CD4-positive, alpha-beta memory T cell (primary cell): ENCODE results near the gene AKAIN1. TPM values are rescaled to one million over a fixed set of nuclear protein-coding genes. Genes with fewer than 3 reads are reported as not detected.

ENCODE experiments used
- CTCF ChIA-PET: fragments of 350-600 bp; sonication (Branson Sonifier 250); formaldehyde crosslinking; loops from one replicate; lab custom pipeline; 2021; ENCODE audit warnings: inconsistent platforms; ENCODE audit not compliant: partially characterized antibody; lab: Charles Lee
- POLR2A ChIA-PET: fragments of 350-600 bp; sonication (Branson Sonifier 250); formaldehyde crosslinking; loops from one replicate; lab custom pipeline; 2021; ENCODE audit not compliant: partially characterized antibody; lab: Charles Lee
- DNase-seq, 5 donors: peaks; one replicate each; pipeline versions ENCODE4 v3.0.0 to v3.0.0-alpha.2; 2020 to 2022; ENCODE audit warnings: mixed read lengths in 1 of 5
- H3K27ac ChIP-seq: one replicate; pipeline ENCODE4 v1.7.0; 2013; ENCODE audit warnings: low read depth, low read length
- H3K27me3 ChIP-seq: 2 replicates; pipeline ENCODE4 v1.7.0; 2013; ENCODE audit warnings: mild to moderate bottlenecking, low read length, moderate library complexity; ENCODE audit not compliant: insufficient read depth
- H3K36me3 ChIP-seq: 2 replicates; pipeline ENCODE4 v1.7.0; 2013; ENCODE audit warnings: mild to moderate bottlenecking, low read length, moderate library complexity; ENCODE audit not compliant: insufficient read depth
- H3K4me1 ChIP-seq: 2 replicates; pipeline ENCODE4 v1.7.0; 2013; ENCODE audit warnings: mild to moderate bottlenecking, low read length, moderate library complexity; ENCODE audit not compliant: insufficient read depth
- H3K4me3 ChIP-seq, 2 donors: one replicate each; pipeline ENCODE4 v1.7.0; 2013; ENCODE audit warnings: low read length in 2 of 2, mild to moderate bottlenecking in 1 of 2
- H3K9me3 ChIP-seq, 2 donors: one replicate each; pipeline ENCODE4 v1.7.0; 2013; ENCODE audit warnings: low read length in 2 of 2, control low read depth in 1 of 2; ENCODE audit not compliant: control insufficient read depth in 1 of 2
- H3K27ac Mint-ChIP-seq, 7 donors: one replicate each; pipeline ENCODE4 v1.8.0; 2020 to 2021; ENCODE audit warnings: mixed read lengths in 7 of 7, mild to moderate bottlenecking in 6 of 7, inconsistent platforms in 3 of 7, moderate library complexity in 3 of 7
- H3K27me3 Mint-ChIP-seq, 2 donors: one replicate each; pipeline ENCODE4 v1.8.0; 2020 to 2021; ENCODE audit warnings: mixed read lengths in 2 of 2
- H3K36me3 Mint-ChIP-seq, 2 donors: one replicate each; pipeline ENCODE4 v1.8.0; 2020 to 2021; ENCODE audit warnings: mixed read lengths in 2 of 2, inconsistent platforms in 1 of 2, mild to moderate bottlenecking in 1 of 2
- H3K4me1 Mint-ChIP-seq, 4 donors: one replicate each; pipeline ENCODE4 v1.8.0; 2020 to 2021; ENCODE audit warnings: mixed read lengths in 4 of 4, mild to moderate bottlenecking in 1 of 4
- H3K4me3 Mint-ChIP-seq, 8 donors: one replicate each; pipeline ENCODE4 v1.8.0; 2020 to 2021; ENCODE audit warnings: mixed read lengths in 8 of 8, mild to moderate bottlenecking in 7 of 8, moderate library complexity in 6 of 8, inconsistent platforms in 3 of 8
- H3K9me3 Mint-ChIP-seq, 8 donors: one replicate each; pipeline ENCODE4 v1.8.0; 2020 to 2021; ENCODE audit warnings: mixed read lengths in 8 of 8, mild to moderate bottlenecking in 5 of 8, inconsistent platforms in 3 of 8, moderate library complexity in 1 of 8
- intact Hi-C: fragments of 100-400 bp; cut with micrococcal nuclease; formaldehyde crosslinking; loops from one replicate; pipeline ENCODE4 v1.15.1; 2023
- polyA plus RNA-seq, 2 donors: library from polyadenylated mRNA; unstranded; fragments of 300-500 nt; fragmentation: Illumina TruSeq; gene quantifications; one replicate each; pipeline ENCODE4 v1.2.3, GENCODE V29; 2021
- total RNA-seq, 2 experiments: library from RNA; stranded (reverse); gene quantifications; one replicate each; pipeline ENCODE4 v1.2.3, GENCODE V29; 2021

Gene AKAIN1
- total and polyA plus RNA-seq, 4 experiments from 2014 or later, result not detected

GRCh38 chr18:5214583-5215351 lies 17.7 kb upstream of the AKAIN1 start:
- peaks cover 2 to 6% (median 4%) of the 10 kb centered on the region in 4 donors for H3K4me1 Mint-ChIP-seq
- peaks cover 0 to 3% (median 0%) of the 10 kb centered on the region in 8 donors for H3K9me3 Mint-ChIP-seq
- Histone ChIP-seq H3K27ac (no peak overlapping the region), H3K4me1 (no peaks in the 10 kb centered on the region), H3K4me3 (no peak overlapping the region), H3K27me3 (peaks cover 5% of the 10 kb centered on the region), H3K36me3 (no peaks in the 10 kb centered on the region), H3K9me3 (no peaks in the 10 kb centered on the region)
- H3K27me3 Mint-ChIP-seq, result peaks cover 8 to 16% of the 10 kb centered on the region in 2 donors
- ChIA-PET POLR2A (no interaction called here), CTCF (no interaction called here)
- no peak overlapping the region for H3K27ac Mint-ChIP-seq
- no peaks in the 10 kb centered on the region for H3K36me3 Mint-ChIP-seq
- no peak overlapping the region for H3K4me3 Mint-ChIP-seq
- DNase-seq, result no peak
- intact Hi-C loops, result no loop called here

GRCh38 chr18:5207471-5208150 lies 10.6 kb upstream of the AKAIN1 start:
- H3K27me3 Mint-ChIP-seq, result peaks cover 2 to 10% of the 10 kb centered on the region in 2 donors
- ChIA-PET POLR2A (no interaction called here), CTCF (no interaction called here)
- H3K27ac ChIP-seq, result no peak overlapping the region
- no peaks in the 10 kb centered on the region for H3K36me3 Mint-ChIP-seq
- no peaks in the 10 kb centered on the region for H3K4me1 Mint-ChIP-seq
- H3K36me3 ChIP-seq, result no peaks in the 10 kb centered on the region
- no peak overlapping the region for H3K4me3 ChIP-seq
- H3K4me3 Mint-ChIP-seq, result no peak overlapping the region
- DNase-seq, result no peak
- H3K27me3 ChIP-seq, result no peaks in the 10 kb centered on the region
- H3K27ac Mint-ChIP-seq, result no peak overlapping the region
- H3K9me3 Mint-ChIP-seq, result peaks cover 0 to 4% (median 0%) of the 10 kb centered on the region in 8 donors
- intact Hi-C loops, result no loop called here
- no peaks in the 10 kb centered on the region for H3K4me1 ChIP-seq
- H3K9me3 ChIP-seq, result no peaks in the 10 kb centered on the region

DNA sequence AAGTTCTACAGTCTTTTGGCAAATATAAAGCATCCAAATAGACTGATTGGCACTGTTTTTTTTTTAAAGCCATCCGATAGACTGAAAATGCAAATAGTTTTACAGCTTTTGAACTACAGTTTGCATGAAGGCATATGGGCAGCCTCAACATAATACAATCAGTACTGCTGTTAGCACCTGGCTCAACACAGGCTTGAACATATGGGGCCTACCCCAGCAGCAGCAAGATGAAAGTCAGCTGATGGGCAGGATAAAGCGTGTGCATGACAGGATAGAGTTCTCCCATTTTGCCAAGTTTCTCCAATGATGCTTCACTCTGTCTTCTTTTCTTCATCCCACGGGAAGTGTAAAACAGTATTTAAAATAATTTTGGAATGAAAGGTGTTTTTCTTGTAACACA lies 1.3 kb upstream of the AKAIN1 start:
- ChIA-PET CTCF (no interaction called here), POLR2A (no interaction called here)
- no peak for DNase-seq
- H3K27me3 ChIP-seq, result peaks cover 37% of the 10 kb centered on the region
- H3K27me3 Mint-ChIP-seq, result peaks cover 47 to 55% of the 10 kb centered on the region in 2 donors
- H3K4me3 Mint-ChIP-seq, result peak overlapping the region in 1 of 8 donors; percentile 3
- intact Hi-C loops, result no loop called here
- H3K9me3 ChIP-seq, result no peaks in the 10 kb centered on the region
- H3K27ac Mint-ChIP-seq, result no peak overlapping the region
- no peaks in the 10 kb centered on the region for H3K36me3 ChIP-seq
- H3K9me3 Mint-ChIP-seq, result peaks cover 0 to 13% (median 9%) of the 10 kb centered on the region in 8 donors
- no peak overlapping the region for H3K27ac ChIP-seq
- H3K4me3 ChIP-seq, result no peak overlapping the region
- H3K4me1 Mint-ChIP-seq, result peaks cover 0 to 10% (median 6%) of the 10 kb centered on the region in 4 donors
- no peaks in the 10 kb centered on the region for H3K36me3 Mint-ChIP-seq
- H3K4me1 ChIP-seq, result no peaks in the 10 kb centered on the region

DNA sequence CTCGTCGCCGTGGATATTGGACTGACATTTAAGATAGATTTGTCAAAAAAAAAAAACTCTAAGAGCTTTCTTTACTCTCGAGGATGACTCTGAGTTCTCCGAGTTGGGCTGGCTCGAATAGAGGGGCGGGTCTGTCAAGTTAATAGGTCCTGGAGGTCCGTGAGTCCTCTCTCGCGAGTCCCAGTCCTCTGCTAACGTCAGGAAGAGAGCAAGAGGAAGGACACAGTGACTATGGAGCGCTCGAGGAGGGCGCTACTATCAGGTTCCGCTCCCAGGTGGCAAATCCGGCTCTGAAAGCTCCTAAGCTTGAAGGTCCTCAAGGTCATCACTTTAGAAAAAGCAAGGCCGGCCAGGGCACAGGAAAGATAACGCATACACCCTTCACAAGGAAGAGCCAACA lies 404 bp upstream of the AKAIN1 start:
- H3K9me3 ChIP-seq, result no peaks in the 10 kb centered on the region
- peaks cover 48 to 54% of the 10 kb centered on the region in 2 donors for H3K27me3 Mint-ChIP-seq
- H3K27ac ChIP-seq, result no peak overlapping the region
- H3K4me1 ChIP-seq, result no peaks in the 10 kb centered on the region
- no peak overlapping the region for H3K4me3 ChIP-seq
- ChIA-PET CTCF (no interaction called here), POLR2A (no interaction called here)
- H3K27ac Mint-ChIP-seq, result no peak overlapping the region
- intact Hi-C loops, result no loop called here
- peak overlapping the region in 2 of 8 donors; percentile 3 to 74 for H3K4me3 Mint-ChIP-seq
- no peaks in the 10 kb centered on the region for H3K36me3 ChIP-seq
- no peak for DNase-seq
- peaks cover 37% of the 10 kb centered on the region for H3K27me3 ChIP-seq
- peaks cover 0 to 10% (median 6%) of the 10 kb centered on the region in 4 donors for H3K4me1 Mint-ChIP-seq
- peaks cover 0 to 13% (median 9%) of the 10 kb centered on the region in 8 donors for H3K9me3 Mint-ChIP-seq
- no peaks in the 10 kb centered on the region for H3K36me3 Mint-ChIP-seq

- Mint-ChIP-seq H3K4me1 (peaks cover 0 to 10% (median 6%) of the 10 kb centered on the region in 4 donors), H3K27ac (no peak overlapping the region), H3K36me3 (no peaks in the 10 kb centered on the region), H3K9me3 (peaks cover 0 to 13% (median 9%) of the 10 kb centered on the region in 8 donors), H3K4me3 (peak overlapping the region in 4 of 8 donors; percentile 23 to 74 (median 58)), H3K27me3 (peaks cover 52 to 58% of the 10 kb centered on the region in 2 donors)
- Histone ChIP-seq H3K36me3 (no peaks in the 10 kb centered on the region), H3K9me3 (no peaks in the 10 kb centered on the region), H3K27me3 (peaks cover 37% of the 10 kb centered on the region), H3K4me3 (no peak overlapping the region), H3K27ac (no peak overlapping the region), H3K4me1 (no peaks in the 10 kb centered on the region)
- DNase-seq, result peak in 1 of 5 donors; percentile 2
- ChIA-PET CTCF (no interaction called here), POLR2A (no interaction called here)
- intact Hi-C loops, result no loop called here
These were observed 615 bp downstream of the AKAIN1 start for GRCh38 chr18:5196253-5197031.

GRCh38 chr18:5195656-5196055 lies 1.4 kb downstream of the AKAIN1 start:
- ChIA-PET POLR2A (no interaction called here), CTCF (no interaction called here)
- peaks cover 0 to 10% (median 6%) of the 10 kb centered on the region in 4 donors for H3K4me1 Mint-ChIP-seq
- Histone ChIP-seq H3K27me3 (peaks cover 36% of the 10 kb centered on the region), H3K27ac (no peak overlapping the region), H3K9me3 (no peaks in the 10 kb centered on the region), H3K4me3 (no peak overlapping the region), H3K36me3 (no peaks in the 10 kb centered on the region), H3K4me1 (no peaks in the 10 kb centered on the region)
- peak overlapping the region in 2 of 8 donors; percentile 51 to 53 for H3K4me3 Mint-ChIP-seq
- no peaks in the 10 kb centered on the region for H3K36me3 Mint-ChIP-seq
- intact Hi-C loops, result no loop called here
- peaks cover 0 to 13% (median 9%) of the 10 kb centered on the region in 8 donors for H3K9me3 Mint-ChIP-seq
- H3K27me3 Mint-ChIP-seq, result peaks cover 49 to 61% of the 10 kb centered on the region in 2 donors
- H3K27ac Mint-ChIP-seq, result no peak overlapping the region
- DNase-seq, result no peak

DNA sequence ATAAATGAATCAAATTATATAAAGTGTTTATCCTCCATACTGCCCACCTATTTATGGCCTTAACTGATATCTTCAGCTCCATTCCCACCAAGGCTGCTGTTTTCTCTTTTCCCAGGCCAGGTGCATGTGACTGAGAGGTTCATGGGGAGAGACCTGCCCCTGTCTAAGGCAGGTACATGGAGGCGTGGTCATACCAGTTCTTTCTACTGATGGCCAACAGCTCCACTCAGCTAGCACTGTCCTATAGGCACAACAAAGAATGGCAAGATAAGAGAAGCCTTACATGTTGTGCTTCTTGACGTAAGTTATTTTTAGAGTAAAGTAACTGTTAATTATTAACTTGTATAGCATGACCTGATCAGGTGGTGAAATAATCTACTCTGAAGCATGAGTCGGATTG lies 16.8 kb downstream of the AKAIN1 start:
- H3K36me3 ChIP-seq, result no peaks in the 10 kb centered on the region
- H3K27me3 ChIP-seq, result no peaks in the 10 kb centered on the region
- CTCF ChIA-PET, result no interaction called here
- Mint-ChIP-seq H3K36me3 (no peaks in the 10 kb centered on the region), H3K9me3 (peaks cover 0 to under 1% (median 0%) of the 10 kb centered on the region in 8 donors), H3K4me3 (no peak overlapping the region), H3K4me1 (no peaks in the 10 kb centered on the region), H3K27me3 (peaks cover 0 to 10% of the 10 kb centered on the region in 2 donors), H3K27ac (no peak overlapping the region)
- no peak overlapping the region for H3K4me3 ChIP-seq
- no peak overlapping the region for H3K27ac ChIP-seq
- no peak for DNase-seq
- no peaks in the 10 kb centered on the region for H3K9me3 ChIP-seq
- H3K4me1 ChIP-seq, result no peaks in the 10 kb centered on the region
- intact Hi-C loops, result no loop called here
- POLR2A ChIA-PET, result no interaction called here
